GM12864 (cell line): ENCODE results near the gene KRTAP21-2.

Experiments
- DNase-seq: peaks from one replicate; pipeline ENCODE4 v3.0.0-alpha.2; 2011; ENCODE audit warnings: low read depth
- H3K4me3 ChIP-seq: 2 replicates; pipeline ENCODE4 v1.5.1; 2011; ENCODE audit warnings: mild to moderate bottlenecking, low read depth, low read length, control low read depth
- TF ChIP-seq, protein P1 (sequence below): IDR thresholded peaks from 2 replicates; pipeline ENCODE4 v1.5.1; 2011; ENCODE audit warnings: low read depth, mild to moderate bottlenecking, moderate library complexity, low read length, control low read depth, inconsistent platforms; ENCODE audit errors: missing control alignments

KRTAP21-2 gene

DNA sequence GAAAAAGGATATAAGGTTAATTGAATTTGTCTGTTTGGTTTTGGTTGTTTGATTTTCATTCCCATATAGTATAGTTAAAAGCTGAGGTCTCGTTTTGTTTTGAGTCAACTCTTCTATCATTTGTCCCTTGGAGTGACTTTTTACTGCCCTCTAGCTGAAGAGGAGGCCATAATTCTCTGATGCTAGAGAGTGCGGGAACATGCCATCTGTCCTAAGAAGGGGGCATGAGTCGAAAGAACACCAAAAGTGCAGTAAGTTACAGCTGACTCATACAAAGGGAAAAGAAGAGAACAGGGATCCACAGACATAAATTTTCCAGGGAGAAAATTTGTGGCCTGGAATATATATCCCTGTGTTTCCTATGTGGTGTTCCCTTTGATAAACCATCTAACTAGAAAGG is 32.6 kb downstream of the KRTAP21-2 start:
- no peak for DNase-seq
- TF ChIP-seq, protein P1, sequence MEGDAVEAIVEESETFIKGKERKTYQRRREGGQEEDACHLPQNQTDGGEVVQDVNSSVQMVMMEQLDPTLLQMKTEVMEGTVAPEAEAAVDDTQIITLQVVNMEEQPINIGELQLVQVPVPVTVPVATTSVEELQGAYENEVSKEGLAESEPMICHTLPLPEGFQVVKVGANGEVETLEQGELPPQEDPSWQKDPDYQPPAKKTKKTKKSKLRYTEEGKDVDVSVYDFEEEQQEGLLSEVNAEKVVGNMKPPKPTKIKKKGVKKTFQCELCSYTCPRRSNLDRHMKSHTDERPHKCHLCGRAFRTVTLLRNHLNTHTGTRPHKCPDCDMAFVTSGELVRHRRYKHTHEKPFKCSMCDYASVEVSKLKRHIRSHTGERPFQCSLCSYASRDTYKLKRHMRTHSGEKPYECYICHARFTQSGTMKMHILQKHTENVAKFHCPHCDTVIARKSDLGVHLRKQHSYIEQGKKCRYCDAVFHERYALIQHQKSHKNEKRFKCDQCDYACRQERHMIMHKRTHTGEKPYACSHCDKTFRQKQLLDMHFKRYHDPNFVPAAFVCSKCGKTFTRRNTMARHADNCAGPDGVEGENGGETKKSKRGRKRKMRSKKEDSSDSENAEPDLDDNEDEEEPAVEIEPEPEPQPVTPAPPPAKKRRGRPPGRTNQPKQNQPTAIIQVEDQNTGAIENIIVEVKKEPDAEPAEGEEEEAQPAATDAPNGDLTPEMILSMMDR = no peak
- no peak overlapping the region for H3K4me3 ChIP-seq

- H3K4me3 ChIP-seq = no peak overlapping the region
- TF ChIP-seq, protein P1 = no peak
- DNase-seq = no peak
Measured at GRCh38 chr21:30713766-30714165, 33.3 kb downstream of the KRTAP21-2 start.

DNA sequence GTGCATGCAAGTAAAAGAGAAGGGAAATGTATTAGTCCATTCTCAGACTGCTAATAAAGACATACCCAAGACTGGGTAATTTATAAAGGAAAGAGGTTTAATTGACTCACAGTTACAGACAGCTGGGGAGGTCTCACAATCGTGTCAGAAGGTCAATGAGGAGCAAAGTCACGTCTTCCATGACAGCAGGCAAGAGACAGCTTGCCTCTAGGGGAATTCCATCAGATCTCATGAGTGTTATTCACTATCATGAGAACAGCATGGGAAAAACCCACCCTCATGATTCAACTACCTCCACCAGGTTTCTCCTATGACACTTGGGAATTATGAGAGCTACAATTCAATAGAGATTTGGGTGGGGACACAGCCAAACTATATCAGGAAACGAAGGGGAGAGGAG is 36.6 kb downstream of the KRTAP21-2 start:
- no peak overlapping the region for H3K4me3 ChIP-seq
- TF ChIP-seq, protein P1 = no peak
- no peak for DNase-seq

DNA sequence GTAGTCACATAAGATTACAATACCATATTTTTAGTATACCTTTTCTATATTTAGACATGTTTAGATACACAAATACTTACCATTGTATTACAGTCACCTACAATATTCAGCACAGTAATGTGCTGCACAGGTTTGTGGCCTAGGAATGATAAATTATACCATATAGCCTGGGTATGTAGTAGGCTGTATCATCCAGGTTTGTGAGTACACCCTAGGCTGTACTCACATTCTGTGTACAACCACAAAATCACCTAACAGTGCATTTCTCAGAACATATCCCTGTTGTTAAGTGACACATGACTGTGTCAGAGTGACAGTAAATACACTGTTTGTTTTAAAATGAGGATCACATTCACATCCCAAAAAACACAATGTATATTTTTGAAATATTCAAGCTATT is 39.6 kb downstream of the KRTAP21-2 start:
- TF ChIP-seq, protein P1 = no peak
- no peak overlapping the region for H3K4me3 ChIP-seq
- no peak for DNase-seq
